Effector CD4-positive, alpha-beta T cell (primary cell): ENCODE measurements around the gene HOXA7. TPM values are rescaled to one million over a fixed set of nuclear protein-coding genes. Genes with fewer than 3 reads are reported as not detected.

Source experiments
- DNase-seq: peaks from one replicate; pipeline ENCODE4 v3.0.0-alpha.2; 2020
- total RNA-seq: gene quantifications from one replicate; lab custom pipeline; 2026; lab: John Stamatoyannopoulos, UW

The HOXA7 gene
- not detected for total RNA-seq

DNA sequence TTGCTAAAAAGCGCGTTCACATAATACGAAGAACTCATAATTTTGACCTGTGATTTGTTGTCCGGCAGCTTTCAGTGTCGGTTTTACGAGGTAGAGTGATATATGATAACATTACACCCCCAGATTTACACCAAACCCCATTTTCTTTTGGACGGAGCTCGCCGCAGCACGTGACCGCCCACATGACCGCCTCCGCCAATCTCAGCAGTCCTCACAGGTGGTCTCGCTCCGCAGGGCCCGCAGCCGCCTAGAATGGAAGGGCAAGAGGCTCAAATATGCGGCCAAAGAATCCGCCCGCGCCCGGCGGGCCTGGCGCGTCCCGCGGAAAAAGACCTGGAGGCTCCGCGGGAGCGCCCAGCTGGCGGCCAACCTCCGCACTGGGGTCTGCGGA, at the start of gene HOXA7:
TSS of gene HOXA7 (minus strand) at position 168 of the 391 bp plus-strand sequence. CDS start at position 38, 130 bp downstream.
- no peak for DNase-seq

DNA sequence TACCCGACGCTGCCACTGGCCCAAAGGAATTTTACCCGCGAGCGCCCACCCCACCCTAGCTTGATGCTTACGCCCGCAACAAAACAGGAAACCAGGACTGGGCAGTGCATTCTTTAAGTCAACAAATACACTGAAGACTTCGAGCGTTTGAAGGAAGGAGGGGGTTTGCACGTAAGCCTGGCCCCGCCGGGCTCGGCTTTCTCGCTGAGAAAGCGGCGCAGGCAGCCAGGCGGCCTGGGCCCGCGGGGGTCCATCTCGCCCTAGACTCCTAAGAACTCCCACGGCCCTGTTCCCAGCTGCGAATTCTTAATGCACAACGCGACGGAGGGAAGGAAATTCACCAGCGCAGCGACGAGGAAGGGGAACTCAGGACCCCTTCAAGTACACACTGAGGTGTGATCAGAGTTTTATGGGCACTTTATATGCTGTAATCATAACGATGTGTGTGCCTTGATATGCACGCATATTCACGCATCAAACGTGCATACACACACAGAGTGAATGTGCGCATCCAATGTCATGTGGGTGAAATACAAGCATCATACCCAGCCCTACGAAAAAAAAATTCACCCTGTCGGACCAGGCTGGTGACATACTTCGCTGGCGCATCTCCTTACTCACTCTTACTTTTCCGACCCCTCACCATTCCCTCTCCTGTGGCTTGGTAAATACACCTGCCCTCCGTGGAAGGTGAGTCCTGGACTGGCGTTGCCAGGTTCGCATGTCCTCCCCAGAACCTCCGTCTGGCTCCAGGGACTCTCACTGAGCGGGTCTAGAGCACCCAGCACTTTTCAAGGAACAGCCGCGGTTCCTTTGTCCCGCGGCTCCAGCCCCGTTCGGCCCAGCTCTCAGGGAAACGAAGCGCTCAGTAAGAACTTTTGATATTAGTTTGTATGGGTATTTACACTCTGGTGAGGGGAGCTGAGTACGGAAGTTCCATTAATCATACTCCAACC, 49.1 kb upstream of the HOXA7 start:
- no peak for DNase-seq

DNA sequence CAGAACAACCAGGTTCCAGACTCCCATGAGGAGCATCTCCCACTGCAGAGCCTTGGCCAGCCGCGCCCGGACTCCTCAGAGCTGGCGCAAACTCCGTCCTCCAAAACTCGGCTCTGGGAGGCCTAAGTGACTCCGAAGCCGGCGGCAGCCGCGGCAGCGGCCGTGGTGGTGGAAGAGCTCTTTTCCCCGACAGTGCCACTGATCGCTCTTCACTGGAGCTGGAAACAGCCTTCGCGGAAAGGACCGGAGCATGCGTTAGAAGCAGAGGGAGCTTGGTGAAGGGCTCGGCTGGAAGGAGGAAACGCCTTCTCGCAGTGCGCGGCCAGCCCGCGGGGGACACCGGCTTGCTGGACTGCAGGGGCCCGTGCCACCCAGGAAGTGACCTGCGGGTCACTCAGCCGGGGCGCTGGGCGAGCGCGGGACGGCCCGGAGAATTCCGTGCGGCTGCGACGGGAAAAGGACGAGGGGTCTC, 48.4 kb upstream of the HOXA7 start:
- DNase-seq, result no peak

DNA sequence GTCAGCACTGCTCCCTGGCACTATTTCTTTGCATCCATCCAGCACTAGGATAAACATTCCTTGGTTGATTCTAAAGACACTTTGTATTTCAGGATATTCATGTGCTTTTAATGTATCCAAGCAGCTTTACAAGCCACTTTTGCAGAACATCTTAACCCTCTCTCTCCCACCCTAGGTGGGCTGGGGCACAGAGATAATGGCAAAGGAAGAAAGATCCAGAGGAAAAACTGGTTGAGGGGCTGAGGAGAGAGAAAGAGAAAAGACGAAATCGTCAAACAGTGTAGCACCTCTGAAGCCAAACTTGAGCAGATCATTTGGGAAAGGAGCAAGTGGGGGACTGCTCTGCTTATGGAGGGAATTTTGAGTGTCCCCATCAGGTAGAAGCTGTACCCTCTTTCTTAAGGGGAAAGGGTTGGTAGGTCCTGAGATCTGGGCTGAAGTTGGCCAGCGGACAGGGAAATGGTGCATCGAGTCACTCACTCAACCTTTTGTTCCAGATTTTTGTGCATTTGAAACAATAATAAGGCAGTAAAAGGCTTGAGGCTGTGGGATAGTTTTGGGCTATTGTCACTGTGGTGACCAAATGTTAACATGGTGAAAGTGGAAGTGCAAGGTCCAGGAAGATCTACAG, 47.6 kb upstream of the HOXA7 start:
- DNase-seq, result no peak

DNA sequence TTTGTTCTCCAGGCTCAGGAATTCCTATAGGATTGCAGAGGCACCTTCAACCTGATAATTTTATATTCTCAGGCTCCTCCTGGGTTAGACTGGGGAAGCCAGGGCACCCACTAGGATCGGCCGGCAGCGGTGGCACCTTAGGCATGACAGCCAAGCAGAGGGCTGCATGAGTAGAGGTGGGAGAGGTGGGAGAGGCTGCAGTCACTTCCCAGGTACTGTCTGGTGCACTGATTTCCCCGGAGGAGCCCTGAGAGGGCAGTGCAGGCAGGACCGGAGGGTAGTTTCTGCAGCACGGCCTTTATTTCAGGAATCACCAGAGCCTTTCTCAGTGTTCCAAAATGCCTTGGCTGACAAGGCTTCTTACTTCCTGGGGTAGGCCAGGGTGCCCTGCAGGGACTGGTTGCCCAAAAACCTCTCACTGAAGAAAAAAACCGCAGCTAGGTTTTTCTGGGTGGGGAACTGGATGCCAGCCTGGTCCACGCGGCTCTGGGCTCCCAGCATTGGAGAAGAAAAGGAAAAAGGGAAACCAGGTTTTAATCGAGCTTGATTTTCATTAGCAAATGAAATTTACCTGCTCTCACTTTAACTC, 47.0 kb upstream of the HOXA7 start:
- DNase-seq, result no peak

DNA sequence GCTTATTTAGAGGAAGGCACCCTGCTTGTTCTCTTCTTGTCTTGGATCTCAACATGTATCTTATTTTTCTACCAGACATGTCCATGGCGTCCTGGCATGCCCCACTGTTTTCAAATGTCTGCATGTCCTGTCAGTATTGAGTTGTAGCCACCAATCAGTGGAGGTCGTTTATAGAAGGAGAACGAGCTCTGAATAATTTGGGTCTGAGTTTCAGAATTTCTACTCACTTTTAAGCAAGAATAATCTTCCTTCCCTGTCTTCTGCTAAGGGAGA, 46.3 kb upstream of the HOXA7 start:
- DNase-seq, result no peak

DNA sequence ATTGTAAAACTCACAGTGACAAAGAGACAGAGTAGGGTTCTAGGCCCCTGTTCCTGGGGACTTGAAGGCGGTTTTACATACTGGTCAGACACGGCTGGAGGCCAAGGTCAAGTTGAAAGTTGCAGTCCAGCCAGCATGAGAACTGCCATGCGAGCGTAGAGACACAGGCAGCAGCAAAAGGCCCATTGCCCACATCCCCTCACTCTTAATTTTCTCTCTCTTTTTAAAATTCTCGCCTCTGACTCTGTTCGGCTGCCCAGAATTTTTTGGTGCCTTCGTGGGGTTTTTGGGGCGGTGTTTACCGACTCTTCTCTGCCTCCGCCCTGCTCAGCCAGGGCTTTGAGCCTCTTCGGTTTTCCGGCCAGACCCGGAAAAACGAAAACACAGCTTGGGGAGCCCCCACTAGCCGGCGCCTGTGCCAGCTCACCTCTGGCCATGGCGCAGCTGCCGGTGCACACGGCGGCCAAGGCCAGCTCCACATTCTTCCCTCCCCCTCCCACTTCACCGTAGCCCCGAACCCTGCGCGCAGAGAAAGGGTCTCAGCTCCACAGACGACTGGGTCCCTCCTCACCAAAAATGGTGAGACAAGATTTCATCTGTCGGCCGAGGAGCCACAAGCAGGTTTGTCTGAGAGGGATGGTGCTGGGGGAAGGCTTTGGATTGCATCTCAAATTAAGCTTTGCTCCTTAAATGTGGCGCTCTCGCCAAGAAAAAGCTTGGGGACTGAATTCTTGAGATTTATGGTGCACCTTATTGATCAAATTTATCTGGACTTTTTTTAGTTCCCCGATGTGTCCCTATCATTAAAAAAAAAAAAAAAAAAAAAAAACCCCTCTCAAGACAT, 45.8 kb upstream of the HOXA7 start:
- no peak for DNase-seq

DNA sequence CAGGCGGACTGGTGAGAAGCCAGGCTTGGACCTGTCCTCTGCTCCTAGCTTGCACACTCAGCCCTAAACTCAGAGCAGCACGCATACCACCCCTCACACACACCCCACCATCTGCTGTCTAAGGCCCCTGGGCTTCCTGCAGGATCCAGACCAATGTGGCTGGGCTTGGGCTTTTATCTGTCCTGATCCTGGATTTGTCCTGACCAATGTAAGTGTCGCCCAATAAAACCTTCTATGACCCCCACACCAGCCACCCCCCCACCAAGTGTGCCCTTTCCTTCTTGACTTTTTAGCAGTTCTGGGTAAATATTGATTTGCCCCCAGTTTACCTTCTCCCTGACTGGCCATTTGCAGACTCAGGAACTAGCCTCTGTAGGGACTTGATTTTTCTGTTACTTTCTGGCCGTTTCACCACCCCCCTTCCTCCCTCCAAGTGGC, 45.1 kb upstream of the HOXA7 start:
- no peak for DNase-seq

DNA sequence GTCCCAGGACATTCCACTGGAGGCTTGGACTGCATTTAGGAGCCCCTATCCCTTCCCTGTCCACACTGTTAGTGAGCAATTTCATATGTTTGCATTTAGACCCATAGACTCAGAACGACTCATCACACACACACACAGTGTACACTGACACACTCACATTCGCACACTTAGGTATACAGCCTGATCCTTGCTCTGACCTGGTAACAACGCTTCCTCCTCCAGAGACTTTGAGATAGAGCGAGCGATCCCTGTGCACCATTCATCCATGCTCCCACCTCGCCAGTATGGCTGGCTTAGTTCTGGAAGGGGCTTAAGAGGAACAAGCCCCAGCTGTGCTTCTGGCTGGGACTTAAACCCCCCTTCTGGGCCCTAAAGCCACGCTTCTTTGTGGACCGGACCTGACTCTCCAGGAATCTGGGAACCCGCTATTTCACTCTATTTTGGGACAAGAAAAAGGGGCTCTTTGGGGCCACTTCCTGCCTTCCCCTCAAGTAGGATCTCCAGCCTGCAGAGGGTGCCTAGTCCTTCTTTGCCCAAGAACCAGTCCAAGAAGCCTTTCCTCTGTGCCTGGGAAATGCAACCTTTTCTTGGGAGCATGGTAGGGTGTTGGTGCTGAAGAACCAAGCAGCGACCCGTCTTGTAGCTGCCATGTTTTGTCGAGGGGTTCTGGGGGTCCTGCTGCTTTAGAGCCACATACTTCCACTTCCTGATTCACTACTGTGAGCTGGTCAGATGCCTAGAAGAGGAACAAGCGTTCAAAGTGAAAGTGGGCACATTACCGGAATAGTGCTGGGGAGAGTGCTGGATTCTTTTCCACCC, 44.5 kb upstream of the HOXA7 start:
- no peak for DNase-seq

DNA sequence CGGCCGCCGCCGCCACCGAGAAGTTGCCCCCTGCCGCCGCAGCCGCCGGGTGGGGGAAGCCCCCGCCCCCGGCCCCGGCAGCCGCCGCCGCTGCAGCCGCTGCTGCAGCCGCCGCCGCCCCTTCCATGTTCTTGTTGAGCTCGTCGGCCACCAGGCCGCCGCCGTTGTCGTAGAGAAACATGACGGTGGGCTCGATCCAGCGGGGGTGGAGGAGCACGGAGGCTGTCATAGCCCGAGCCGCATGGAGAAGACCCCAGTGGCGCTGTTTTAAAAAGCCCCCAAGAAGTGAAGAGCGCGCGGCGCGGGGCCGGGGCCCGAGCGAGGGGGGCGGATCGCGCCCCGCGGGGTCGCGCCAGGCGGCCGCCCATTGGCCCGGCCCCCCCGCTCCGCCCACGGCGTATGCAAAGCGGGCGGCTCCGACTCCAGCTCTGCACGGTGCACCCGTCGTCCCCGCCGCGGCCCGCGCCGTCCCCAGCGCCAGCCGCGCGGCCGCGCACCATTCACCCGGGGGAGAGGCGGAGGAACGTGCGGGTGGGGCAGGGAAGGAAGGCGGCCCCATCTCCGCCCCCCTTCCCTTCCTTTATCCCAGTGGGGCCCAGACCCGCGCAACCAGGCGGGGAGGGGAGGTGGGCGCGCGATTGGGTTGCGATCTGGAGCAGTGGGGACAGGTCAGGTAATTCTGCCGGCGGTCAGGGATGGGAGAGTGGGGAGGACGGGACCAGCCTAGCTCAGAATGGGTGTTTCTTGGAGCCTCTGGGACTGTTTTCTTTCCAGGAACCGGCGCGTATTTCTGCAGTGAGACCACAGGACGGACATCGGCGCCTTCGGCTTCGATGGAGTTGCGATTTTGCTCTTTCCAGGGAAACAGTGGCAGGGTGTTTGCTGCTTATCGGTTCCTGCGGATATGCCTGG, 43.6 kb upstream of the HOXA7 start, which contains the start of gene HOXA13:
TSS of gene HOXA13 (minus strand) at position 243 of the 912 bp plus-strand sequence. CDS start at position 229, 14 bp downstream.
- no peak for DNase-seq

DNA sequence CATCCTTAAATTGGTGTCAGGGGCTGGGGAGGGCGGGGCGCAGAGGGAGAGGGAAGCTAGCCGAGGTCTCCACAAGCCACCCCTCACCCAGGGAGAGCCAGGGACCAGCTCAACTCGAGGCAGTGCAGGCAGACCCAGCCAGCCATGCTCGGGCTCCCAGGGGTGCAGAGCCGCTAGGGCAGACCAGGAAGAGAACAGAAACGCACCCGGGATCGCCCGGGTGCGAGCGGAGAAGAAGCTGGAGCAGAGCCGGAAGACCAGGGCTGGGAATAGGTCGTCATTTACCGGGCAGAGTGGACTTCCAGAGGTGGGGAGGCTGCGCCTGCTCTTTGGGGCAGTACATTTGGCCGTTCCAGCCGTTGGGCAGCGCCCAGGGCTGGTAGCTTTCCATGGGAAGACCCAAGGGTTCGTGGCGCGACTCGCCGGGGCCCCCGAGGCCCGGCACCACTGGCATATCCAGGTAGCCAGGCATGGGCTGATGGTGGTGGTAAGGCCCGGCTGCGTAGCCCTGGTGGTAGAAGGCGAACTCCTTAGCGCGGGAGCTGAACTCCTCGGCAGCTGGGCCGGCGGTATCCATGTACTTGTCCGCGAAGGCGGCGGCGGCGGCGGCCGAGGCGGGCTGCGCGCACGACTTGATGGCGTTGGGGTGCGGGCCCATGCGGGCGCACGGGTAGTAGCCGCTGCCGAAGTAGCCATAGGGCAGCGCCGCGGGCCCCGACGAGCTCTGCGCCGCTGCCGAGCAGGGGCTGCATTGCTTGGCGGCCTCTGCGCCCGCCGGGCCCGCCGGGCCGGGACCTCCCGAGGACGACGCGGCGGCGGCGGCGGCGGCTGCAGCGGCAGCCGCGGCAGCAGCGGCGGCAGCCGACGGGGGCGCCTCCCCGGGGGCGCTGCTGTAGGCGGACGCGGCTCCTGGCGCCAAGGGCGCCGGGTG, 42.7 kb upstream of the HOXA7 start:
- DNase-seq, result no peak

DNA sequence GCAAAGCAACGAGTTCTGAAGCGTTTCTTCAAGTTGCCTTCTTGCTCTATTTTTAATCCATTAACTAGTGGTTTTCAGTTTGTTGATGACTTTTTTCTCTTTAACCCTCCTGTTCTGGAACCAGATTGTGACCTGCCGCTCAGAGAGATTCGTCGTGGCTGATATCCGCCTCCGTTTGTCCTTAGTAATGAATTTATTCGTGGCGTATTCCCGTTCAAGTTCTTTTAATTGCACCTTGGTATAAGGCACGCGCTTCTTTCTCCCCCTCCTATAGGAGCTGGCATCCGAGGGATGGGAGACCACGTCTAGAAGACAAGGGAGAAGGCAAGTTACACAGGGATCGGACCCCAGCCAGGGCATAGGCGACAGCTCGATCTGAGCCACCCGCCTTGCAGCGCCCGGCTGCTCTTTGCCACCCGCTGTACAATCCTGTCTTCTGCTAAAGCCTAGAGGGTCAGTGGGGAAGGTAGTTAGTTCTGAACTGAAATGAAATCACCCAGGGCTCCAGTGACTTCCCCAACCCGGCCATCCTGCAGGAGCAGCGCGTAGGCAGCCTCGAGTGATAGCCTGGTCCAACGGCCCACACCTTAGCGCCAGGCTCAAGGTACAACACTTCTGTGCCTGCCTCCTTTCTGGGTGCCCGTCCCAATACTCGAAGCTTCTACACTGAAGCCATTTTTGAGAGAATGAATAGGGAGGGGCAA, 41.8 kb upstream of the HOXA7 start:
- no peak for DNase-seq

DNA sequence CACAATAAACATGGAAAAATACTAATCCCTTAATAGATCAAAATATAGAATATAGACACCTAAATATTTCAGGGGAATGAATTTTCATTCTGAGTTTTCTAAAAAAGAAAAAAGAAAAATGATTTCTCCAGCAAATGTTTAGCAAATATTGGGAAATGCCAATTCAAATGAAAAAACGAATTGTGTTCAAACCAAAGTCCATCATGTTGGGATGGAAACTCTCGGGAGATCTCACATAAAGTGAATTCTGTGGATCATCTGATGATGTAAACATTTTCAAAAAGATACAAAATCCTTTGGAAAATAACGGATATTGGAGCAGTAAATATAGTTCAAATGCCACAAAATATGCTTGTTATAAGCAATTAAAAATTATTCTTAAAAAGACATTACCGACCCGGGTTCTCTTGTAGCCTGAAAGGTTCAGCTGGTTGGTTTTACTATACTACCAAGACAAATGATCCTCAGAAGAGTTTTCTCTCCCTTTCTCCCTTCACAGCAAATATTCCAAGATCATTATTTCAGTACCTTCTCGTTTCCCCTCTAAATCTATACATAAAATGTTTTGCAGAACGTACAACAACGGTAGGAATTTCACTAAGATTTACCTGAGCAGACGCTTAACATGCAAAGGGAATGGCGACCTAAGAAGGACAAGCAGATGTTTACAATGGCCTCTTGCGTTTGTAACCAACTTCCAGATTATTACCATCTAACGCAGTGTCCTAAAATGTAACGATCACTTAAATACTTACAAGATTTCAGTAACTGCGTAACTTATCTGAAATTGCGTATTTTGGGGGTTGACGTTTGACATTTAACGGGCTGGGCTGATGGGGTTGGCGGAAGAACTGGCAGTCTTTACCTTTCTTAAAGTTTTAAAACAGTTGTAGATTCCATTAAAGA, 40.9 kb upstream of the HOXA7 start:
- no peak for DNase-seq

DNA sequence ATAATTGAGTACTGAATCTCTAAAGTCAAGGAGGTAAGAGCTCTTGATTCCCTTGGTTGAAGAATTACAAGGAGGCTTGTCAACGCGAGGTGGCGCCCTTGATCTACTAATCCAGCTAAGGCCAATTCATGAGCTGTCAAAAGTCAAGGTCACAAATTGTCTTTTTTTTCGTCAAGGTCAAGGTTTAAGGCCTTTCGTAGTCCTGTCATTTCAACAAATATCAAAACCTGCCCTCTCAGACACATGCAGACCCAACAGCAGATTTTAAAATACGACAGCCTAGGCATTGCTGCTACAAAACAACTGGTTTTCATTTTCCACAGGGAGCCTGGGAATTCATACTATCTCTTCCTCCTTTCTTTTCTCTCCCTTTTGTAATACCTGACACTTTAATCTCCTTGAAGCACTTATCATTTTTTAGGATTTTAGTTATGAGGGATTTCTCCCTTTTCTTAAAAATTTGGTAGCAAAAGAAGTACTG, 39.9 kb upstream of the HOXA7 start:
- peak; percentile 85 for DNase-seq

DNA sequence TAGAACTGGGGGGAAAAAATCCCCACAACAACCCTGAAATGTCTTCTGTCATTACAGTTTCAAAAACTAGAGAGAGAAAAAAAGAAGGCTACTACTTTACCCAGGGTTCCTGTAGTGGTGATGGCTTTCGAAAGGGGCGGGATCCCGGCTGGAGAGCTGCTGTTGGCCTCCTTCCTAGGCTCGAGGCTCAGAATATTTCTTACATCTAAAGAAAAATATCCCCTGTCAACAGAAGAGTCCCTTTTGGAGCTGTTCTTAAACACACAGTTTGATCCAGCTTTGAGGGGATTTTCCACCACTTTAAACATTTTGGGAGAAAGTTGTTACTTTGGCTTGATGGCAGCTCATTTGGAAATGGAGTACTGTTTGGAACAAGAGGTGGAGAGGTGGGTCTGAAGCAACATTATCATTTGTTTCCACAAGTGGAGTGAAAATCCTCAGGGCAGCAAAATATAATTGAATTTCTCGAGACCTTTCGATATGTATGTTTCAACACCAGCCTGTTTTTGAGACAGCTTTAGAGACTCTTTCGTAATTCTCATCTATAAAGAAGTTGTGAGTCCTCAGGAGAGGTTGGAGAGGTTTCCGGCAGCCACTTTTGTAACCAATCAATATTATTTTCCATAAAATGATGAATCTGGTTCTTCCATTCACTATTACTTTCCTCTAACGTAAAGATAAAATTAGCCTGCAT, 38.4 kb upstream of the HOXA7 start:
- DNase-seq, result no peak

DNA sequence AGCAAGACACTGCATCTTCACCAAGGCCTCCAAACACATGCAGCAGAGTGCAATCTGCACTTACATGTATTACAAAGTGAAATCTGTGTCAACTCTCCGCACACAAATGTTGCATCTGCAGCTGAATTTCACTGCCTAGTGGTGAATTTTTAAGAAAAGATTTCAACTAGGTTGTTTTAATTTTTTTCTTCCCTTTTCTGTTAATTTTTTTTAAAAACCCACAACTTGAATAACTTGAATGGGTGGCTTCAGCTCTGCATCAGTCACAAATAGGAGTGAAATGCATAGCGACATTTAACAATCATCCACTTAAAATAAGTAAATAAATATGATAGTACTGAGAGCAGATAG, 37.5 kb upstream of the HOXA7 start:
- no peak for DNase-seq
